GM12878 (cell line): ENCODE data around the gene FGFR2.

Experiments
- CHD4 ChIP-seq: fragments of 200-600 bp; sonication (generic); IDR thresholded peaks from 2 replicates; pipeline ENCODE4 v1.6.1; 2016; ENCODE audit warnings: mild to moderate bottlenecking
- CTCF ChIP-seq, 3 experiments: IDR thresholded peaks in 2 of 3; conservative IDR thresholded peaks in 1 of 3; 2 replicates each; pipeline ENCODE4 v1.5.1; 2011; ENCODE audit warnings: low read depth in 3 of 3, low read length in 3 of 3, mild to moderate bottlenecking in 3 of 3, control low read depth in 2 of 3, moderate library complexity in 2 of 3, inconsistent platforms in 1 of 3, mixed read lengths in 1 of 3; ENCODE audit not compliant: control insufficient read depth in 2 of 3, insufficient read depth in 1 of 3; ENCODE audit errors: extremely low read depth in 1 of 3
- IRF3 ChIP-seq: fragments of 450-650 bp; IDR thresholded peaks from 2 replicates; pipeline ENCODE4 v1.6.1; 2014; ENCODE audit warnings: mild to moderate bottlenecking
- MTA3 ChIP-seq: IDR thresholded peaks from 2 replicates; pipeline ENCODE4 v1.6.1; 2012; ENCODE audit warnings: low read length, inconsistent platforms, borderline replicate concordance
- RAD51 ChIP-seq: fragments of 450-650 bp; IDR thresholded peaks from 2 replicates; pipeline ENCODE4 v1.6.1; 2016; ENCODE audit warnings: moderate library complexity, mild to moderate bottlenecking, inconsistent platforms
- REST ChIP-seq: IDR thresholded peaks from 2 replicates; pipeline ENCODE4 v1.6.1; 2012; ENCODE audit warnings: mild to moderate bottlenecking, low read depth, low read length
- TARDBP ChIP-seq: IDR thresholded peaks from 2 replicates; pipeline ENCODE4 v1.6.1; 2016; ENCODE audit warnings: borderline replicate concordance
- TBL1XR1 ChIP-seq: IDR thresholded peaks from 2 replicates; pipeline ENCODE4 v1.6.1; 2012; ENCODE audit warnings: low read depth, low read length, improper control_type of control experiment
- USF2 ChIP-seq: IDR thresholded peaks from 2 replicates; pipeline ENCODE4 v1.6.1; 2011; ENCODE audit warnings: low read depth, low read length, improper control_type of control experiment, borderline replicate concordance
- ZNF24 ChIP-seq: fragments of 450-650 bp; IDR thresholded peaks from 2 replicates; pipeline ENCODE4 v1.6.1; 2017; ENCODE audit warnings: antibody characterized with exemption, mild to moderate bottlenecking

GRCh38 chr10:121526135-121526790 lies 72.0 kb downstream of the FGFR2 start:
- no peak for TF ChIP-seq USF2
- no peak for TF ChIP-seq RAD51
- TF ChIP-seq TARDBP: no peak
- TF ChIP-seq MTA3: no peak
- no peak for TF ChIP-seq CHD4
- TF ChIP-seq CTCF (IDR thresholded peaks at IDR 0.05 in 2 of 3, conservative IDR thresholded peaks at IDR 0.05 in 1 of 3; ENCODE audit: control insufficient read depth in 2 of 3, extremely low read depth in 1 of 3, insufficient read depth in 1 of 3, low read depth in 3 of 3, low read length in 3 of 3): no peak
- TF ChIP-seq ZNF24: no peak
- no peak for TF ChIP-seq IRF3
- TF ChIP-seq REST: no peak
- no peak for TF ChIP-seq TBL1XR1
